Activated B cell treated with CpG ODN at 0.5 μM for 24 hours (primary cell): ENCODE measurements around the gene TLR2. TPM values are rescaled to one million over a fixed set of nuclear protein-coding genes. Genes with fewer than 3 reads are reported as not detected.

Experiments used
- ATAC-seq: fragments of 200-7000 bp; cut with Tn5 transposase; one replicate; pipeline ENCODE4 v1.10.0; 2021; ENCODE audit warnings: low read depth, mild to moderate bottlenecking, moderate library complexity
- CTCF ChIA-PET: fragments of 350-600 bp; sonication (Branson Sonifier 250); formaldehyde crosslinking; loops from one replicate; lab custom pipeline; 2021; ENCODE audit warnings: antibody characterized with exemption; lab: Charles Lee
- POLR2A ChIA-PET: fragments of 350-600 bp; sonication (Branson Sonifier 250); formaldehyde crosslinking; loops from one replicate; lab custom pipeline; 2021; ENCODE audit warnings: antibody characterized with exemption; lab: Charles Lee
- DNase-seq: peaks from one replicate; pipeline ENCODE4 v3.0.0; 2022
- H3K27ac Mint-ChIP-seq: one replicate; pipeline ENCODE4 v1.8.0; 2020; ENCODE audit warnings: mixed read lengths
- H3K27me3 Mint-ChIP-seq: one replicate; pipeline ENCODE4 v1.8.0; 2021; ENCODE audit warnings: mixed read lengths
- H3K36me3 Mint-ChIP-seq: one replicate; pipeline ENCODE4 v1.8.0; 2021; ENCODE audit warnings: low read depth, mixed read lengths
- H3K4me1 Mint-ChIP-seq: one replicate; pipeline ENCODE4 v1.8.0; 2021; ENCODE audit warnings: mixed read lengths
- H3K4me3 Mint-ChIP-seq: one replicate; pipeline ENCODE4 v1.8.0; 2020; ENCODE audit warnings: mild to moderate bottlenecking, mixed read lengths
- H3K9me3 Mint-ChIP-seq: one replicate; pipeline ENCODE4 v1.8.0; 2020; ENCODE audit warnings: mixed read lengths
- CTCF ChIP-seq: fragments of 200-600 bp; IDR thresholded peaks from one replicate; pipeline ENCODE4 v1.8.0; 2022; ENCODE audit warnings: antibody characterized with exemption, mild to moderate bottlenecking
- intact Hi-C: fragments of 100-400 bp; cut with micrococcal nuclease; formaldehyde crosslinking; loops from one replicate; pipeline ENCODE4 v1.15.1; 2024
- total RNA-seq: library from RNA; stranded (reverse); gene quantifications from 2 replicates; pipeline ENCODE4 v1.2.3, GENCODE V29; 2022

The TLR2 gene
- total RNA-seq, 1 donor from 2014 or later: 4.3 TPM

- CTCF ChIA-PET: interaction anchor here (1.6 to 1.7 kb wide), 2 partner anchors 9 to 97 kb away, joined by 4 to 6 read pairs; no protein-coding TSS in a partner anchor
- POLR2A ChIA-PET: interaction anchor here (0.6 kb wide), 1 partner anchor 416 kb away, joined by 4 read pairs; no protein-coding TSS in a partner anchor
- Mint-ChIP-seq H3K4me1 (no peaks in the 10 kb centered on the region), H3K27ac (no peak overlapping the region), H3K4me3 (no peak overlapping the region), H3K9me3 (peaks cover 5% of the 10 kb centered on the region), H3K27me3 (no peaks in the 10 kb centered on the region), H3K36me3 (no peaks in the 10 kb centered on the region)
- DNase-seq (no peak), ATAC-seq (no peak)
- no peak for TF ChIP-seq CTCF
- intact Hi-C loops: no loop called here
Observed at GRCh38 chr4:153741541-153741940, 57.5 kb downstream of the TLR2 start.

GRCh38 chr4:153745651-153746050 lies 61.6 kb downstream of the TLR2 start:
- H3K4me1 Mint-ChIP-seq: no peaks in the 10 kb centered on the region
- POLR2A ChIA-PET: no interaction called here

GRCh38 chr4:153747406-153747955 lies 63.4 kb downstream of the TLR2 start:
- H3K9me3 Mint-ChIP-seq: no peaks in the 10 kb centered on the region
- POLR2A ChIA-PET: no interaction called here
- no peak for TF ChIP-seq CTCF
- DNase-seq (no peak), ATAC-seq (no peak)
- CTCF ChIA-PET: interaction anchor here (1.0 to 1.6 kb wide), 3 partner anchors 97 to 664 kb away, joined by 3 to 4 read pairs (median 3); no protein-coding TSS in a partner anchor
- H3K36me3 Mint-ChIP-seq: no peaks in the 10 kb centered on the region
- intact Hi-C loops: no loop called here
- H3K4me3 Mint-ChIP-seq: no peak overlapping the region
- H3K27ac Mint-ChIP-seq: no peak overlapping the region
- no peaks in the 10 kb centered on the region for H3K4me1 Mint-ChIP-seq
- H3K27me3 Mint-ChIP-seq: peaks cover 7% of the 10 kb centered on the region

More at GRCh38 chr4:153745651-153746050, 61.6 kb downstream of the TLR2 start:
- Mint-ChIP-seq H3K9me3 (peaks cover 2% of the 10 kb centered on the region), H3K4me3 (no peak overlapping the region), H3K36me3 (no peaks in the 10 kb centered on the region), H3K27ac (no peak overlapping the region), H3K27me3 (peaks cover 2% of the 10 kb centered on the region)
- DNase-seq: no peak
- ATAC-seq: no peak
- CTCF ChIA-PET: no interaction called here
- intact Hi-C loops: no loop called here
- TF ChIP-seq CTCF: no peak

- peaks cover 7% of the 10 kb centered on the region for H3K27me3 Mint-ChIP-seq
- H3K9me3 Mint-ChIP-seq: no peaks in the 10 kb centered on the region
- no peak overlapping the region for H3K4me3 Mint-ChIP-seq
- ATAC-seq (no peak), DNase-seq (no peak)
- intact Hi-C loops: no loop called here
- ChIA-PET CTCF (interaction anchor here (1.3 to 2.8 kb wide), 3 partner anchors 105 to 403 kb away, joined by 4 to 31 read pairs (median 4); no protein-coding TSS in a partner anchor), POLR2A (no interaction called here)
- TF ChIP-seq CTCF: no peak
- H3K36me3 Mint-ChIP-seq: no peaks in the 10 kb centered on the region
- H3K27ac Mint-ChIP-seq: no peak overlapping the region
- H3K4me1 Mint-ChIP-seq: no peaks in the 10 kb centered on the region
Observed at GRCh38 chr4:153748378-153748777, 64.3 kb downstream of the TLR2 start.

- Mint-ChIP-seq H3K36me3 (no peaks in the 10 kb centered on the region), H3K9me3 (peaks cover 3% of the 10 kb centered on the region), H3K27ac (no peak overlapping the region), H3K4me1 (no peaks in the 10 kb centered on the region), H3K4me3 (no peak overlapping the region), H3K27me3 (peaks cover 13% of the 10 kb centered on the region)
- ChIA-PET CTCF (interaction anchor here (0.6 to 2.8 kb wide), 19 partner anchors 9 to 904 kb away, joined by 3 to 36 read pairs (median 3); no protein-coding TSS in a partner anchor), POLR2A (interaction anchor here (0.6 kb wide), 1 partner anchor 280 kb away, joined by 3 read pairs; no protein-coding TSS in a partner anchor)
- ATAC-seq (peak; percentile 57), DNase-seq (no peak)
- TF ChIP-seq CTCF: peak; percentile 19
- intact Hi-C loops: loop anchor here (1.0 to 5.0 kb wide), 7 partner anchors 107 to 904 kb away; partner anchors contain the start of gene MND1
Observed at GRCh38 chr4:153750197-153750817, 66.2 kb downstream of the TLR2 start.
